Measurements from ENCODE around the gene FNDC1.

FNDC1 gene

DNA sequence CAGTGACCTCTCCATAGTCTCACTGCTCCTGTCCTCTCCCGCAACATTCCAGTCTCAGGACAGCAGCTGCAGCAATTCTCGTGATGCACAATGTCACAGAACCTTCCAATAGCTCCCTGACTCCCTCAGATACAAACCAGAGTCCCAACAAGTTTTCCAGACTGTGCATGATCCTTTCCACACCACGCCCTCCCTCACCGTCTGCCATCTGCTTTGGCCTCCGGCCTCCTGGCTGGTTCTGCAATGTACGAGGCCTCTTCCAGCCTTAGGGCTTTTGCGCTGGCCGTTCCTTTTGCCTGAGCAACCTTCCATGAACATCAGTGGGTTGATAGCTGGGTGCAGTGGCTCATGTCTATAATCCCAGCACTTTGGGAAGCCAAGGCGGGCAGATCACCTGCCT lies 9.6 kb downstream of the FNDC1 start:
- no peak overlapping the region for H3K4me3 ChIP-seq (ENCODE audit: low read depth, low read length)
- no peak for DNase-seq (ENCODE audit: low read depth)
- TF ChIP-seq, protein P1, sequence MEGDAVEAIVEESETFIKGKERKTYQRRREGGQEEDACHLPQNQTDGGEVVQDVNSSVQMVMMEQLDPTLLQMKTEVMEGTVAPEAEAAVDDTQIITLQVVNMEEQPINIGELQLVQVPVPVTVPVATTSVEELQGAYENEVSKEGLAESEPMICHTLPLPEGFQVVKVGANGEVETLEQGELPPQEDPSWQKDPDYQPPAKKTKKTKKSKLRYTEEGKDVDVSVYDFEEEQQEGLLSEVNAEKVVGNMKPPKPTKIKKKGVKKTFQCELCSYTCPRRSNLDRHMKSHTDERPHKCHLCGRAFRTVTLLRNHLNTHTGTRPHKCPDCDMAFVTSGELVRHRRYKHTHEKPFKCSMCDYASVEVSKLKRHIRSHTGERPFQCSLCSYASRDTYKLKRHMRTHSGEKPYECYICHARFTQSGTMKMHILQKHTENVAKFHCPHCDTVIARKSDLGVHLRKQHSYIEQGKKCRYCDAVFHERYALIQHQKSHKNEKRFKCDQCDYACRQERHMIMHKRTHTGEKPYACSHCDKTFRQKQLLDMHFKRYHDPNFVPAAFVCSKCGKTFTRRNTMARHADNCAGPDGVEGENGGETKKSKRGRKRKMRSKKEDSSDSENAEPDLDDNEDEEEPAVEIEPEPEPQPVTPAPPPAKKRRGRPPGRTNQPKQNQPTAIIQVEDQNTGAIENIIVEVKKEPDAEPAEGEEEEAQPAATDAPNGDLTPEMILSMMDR (IDR thresholded peaks at IDR 0.05; ENCODE audit: control insufficient read depth, extremely low read depth, insufficient read depth) = no peak

DNA sequence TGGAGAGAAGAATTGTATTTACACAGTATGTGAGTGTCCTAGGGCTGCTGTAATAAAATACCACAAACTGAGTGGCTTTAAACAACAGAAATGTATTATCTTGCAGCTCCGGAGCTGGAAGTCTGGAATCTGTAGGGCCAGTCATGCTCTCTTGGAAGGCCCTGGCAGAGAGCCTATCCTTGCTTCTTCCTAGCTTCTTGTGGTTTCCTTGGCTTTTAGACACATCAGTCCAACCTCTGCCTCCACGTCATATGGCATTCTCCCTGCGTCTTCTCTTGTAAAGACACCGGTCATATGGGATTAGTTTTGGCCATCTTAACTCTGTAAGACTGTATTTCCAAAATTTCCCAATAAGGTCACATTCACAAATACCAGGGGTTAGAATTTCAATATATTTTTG lies 10.8 kb downstream of the FNDC1 start:
- no peak for DNase-seq (ENCODE audit: low read depth)

DNA sequence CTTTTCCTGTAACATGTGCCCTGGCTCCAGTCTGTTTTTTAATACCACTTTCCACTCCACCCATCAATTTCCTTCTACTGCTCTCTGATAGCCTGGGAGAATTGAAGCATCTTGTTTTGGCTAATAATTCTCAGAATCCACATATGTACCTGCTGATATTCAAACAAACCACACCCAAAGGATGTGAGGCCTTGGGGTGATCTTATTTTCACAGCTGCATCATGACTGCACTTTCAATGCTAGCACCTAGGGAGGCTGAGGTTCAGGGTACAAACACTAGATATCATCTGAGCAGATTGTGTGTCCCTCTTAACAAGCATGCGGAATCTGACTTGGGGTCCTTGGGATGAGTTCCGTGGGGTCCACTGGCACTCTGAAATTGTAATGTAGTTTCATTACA lies 12.7 kb downstream of the FNDC1 start:
- DNase-seq (ENCODE audit: low read depth) = no peak
- H3K4me3 ChIP-seq (ENCODE audit: low read depth, low read length) = no peak overlapping the region
- TF ChIP-seq, protein P1 (IDR thresholded peaks at IDR 0.05; ENCODE audit: control insufficient read depth, extremely low read depth, insufficient read depth) = no peak

More for the DNA sequence above, 10.8 kb downstream of the FNDC1 start:
- H3K4me3 ChIP-seq (ENCODE audit: low read depth, low read length) = no peak overlapping the region
- TF ChIP-seq, protein P1 (IDR thresholded peaks at IDR 0.05; ENCODE audit: control insufficient read depth, extremely low read depth, insufficient read depth) = no peak

DNA sequence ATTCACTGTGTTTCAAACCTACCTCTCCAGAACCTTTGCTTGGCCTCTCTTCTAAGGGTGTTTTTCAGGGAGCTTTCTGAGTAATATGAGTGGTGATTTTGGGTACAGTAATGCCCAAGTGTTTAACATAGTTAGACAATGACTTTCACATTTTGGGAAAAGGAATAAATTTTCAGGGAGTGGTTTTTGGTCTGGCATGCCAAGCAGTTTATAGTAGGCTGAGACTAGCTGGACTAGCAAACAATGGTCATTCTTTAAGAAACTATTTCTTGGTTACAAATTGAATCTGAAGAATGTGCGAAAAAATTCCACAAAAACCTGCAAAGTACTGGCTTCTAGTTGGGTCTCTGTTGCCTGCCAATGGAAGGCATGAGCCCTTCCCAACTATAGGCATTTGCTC lies 15.4 kb downstream of the FNDC1 start:
- H3K4me3 ChIP-seq (ENCODE audit: low read depth, low read length) = no peak overlapping the region
- TF ChIP-seq, protein P1 (IDR thresholded peaks at IDR 0.05; ENCODE audit: control insufficient read depth, extremely low read depth, insufficient read depth) = no peak
- no peak for DNase-seq (ENCODE audit: low read depth)

DNA sequence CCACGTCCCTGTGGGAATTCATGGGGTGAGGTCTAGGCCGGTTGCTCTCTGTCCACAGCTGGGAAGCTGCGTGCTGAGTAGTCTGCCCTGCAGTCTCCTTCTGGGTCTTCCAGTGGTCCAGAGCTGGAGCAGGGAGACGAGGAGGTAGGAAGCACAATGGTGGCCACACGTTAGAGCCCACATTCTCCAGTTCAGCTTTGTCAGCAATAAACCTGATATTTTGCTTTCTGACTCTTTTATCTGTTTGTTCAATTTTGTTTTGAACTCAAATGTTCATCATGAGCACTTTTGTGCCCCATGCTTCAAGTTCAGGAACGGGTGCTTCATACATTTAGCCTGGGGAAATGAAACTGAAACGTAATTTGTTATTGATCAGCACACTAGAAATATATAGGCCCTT lies 21.3 kb downstream of the FNDC1 start:
- no peak overlapping the region for H3K4me3 ChIP-seq (ENCODE audit: low read depth, low read length)
- DNase-seq (ENCODE audit: low read depth) = no peak
- TF ChIP-seq, protein P1 (IDR thresholded peaks at IDR 0.05; ENCODE audit: control insufficient read depth, extremely low read depth, insufficient read depth) = no peak

DNA sequence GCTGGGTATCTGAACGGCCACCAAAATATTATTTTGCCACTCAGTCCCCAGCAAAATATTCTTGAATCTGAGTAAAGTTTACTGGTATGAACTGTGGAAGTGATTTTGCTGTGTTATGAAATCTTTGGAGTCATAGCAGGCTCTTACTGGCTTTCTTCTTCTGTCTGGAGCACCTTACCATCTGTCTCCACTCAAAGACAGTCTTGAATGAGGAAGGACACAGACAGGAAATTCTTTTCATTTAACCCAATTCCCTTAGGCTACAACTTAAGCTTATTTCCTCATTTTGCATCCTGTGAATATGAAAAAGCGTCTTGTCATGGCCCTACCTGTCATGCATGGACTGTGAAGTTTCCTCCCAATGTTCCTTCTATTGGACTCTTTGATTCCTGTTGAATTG lies 24.7 kb downstream of the FNDC1 start:
- TF ChIP-seq, protein P1 (IDR thresholded peaks at IDR 0.05; ENCODE audit: control insufficient read depth, extremely low read depth, insufficient read depth) = no peak
- no peak for DNase-seq (ENCODE audit: low read depth)
- no peak overlapping the region for H3K4me3 ChIP-seq (ENCODE audit: low read depth, low read length)

DNA sequence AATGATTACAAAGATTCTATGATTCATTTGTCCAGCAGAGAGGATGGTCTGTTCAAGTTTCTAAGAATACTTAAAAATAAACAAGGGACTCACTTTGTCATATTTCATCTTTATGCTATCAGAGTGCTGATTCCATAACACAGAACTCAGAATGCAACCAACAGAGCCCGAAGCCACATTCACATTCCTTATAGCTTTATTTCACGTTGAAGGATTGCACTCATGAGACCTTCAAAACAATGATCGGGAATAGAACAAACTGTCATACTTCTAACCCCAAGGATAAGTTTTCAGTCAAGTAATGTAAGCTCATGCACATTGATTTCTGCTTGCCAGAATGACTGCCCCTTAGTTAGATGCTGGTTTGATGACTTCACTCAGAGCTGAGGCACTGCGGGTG lies 25.2 kb downstream of the FNDC1 start:
- DNase-seq (ENCODE audit: low read depth) = no peak
- H3K4me3 ChIP-seq (ENCODE audit: low read depth, low read length) = no peak overlapping the region
- TF ChIP-seq, protein P1 (IDR thresholded peaks at IDR 0.05; ENCODE audit: control insufficient read depth, extremely low read depth, insufficient read depth) = no peak

Data from LNCaP clone FGC (cell line).